ENCODE data around the gene SUN1.

- TF ChIP-seq CTCF (conservative IDR thresholded peaks at IDR 0.05; ENCODE audit: low read length) (no peak), EZH2phosphoT487 (IDR thresholded peaks at IDR 0.05; ENCODE audit: borderline replicate concordance, low read depth, low read length) (no peak)
Measured at GRCh38 chr7:794207-794606, 38.1 kb upstream of the SUN1 start.
